ENCODE measurements around the gene CNTNAP5.

CNTNAP5 gene

GRCh38 chr2:124810132-124810531, 785.0 kb downstream of the CNTNAP5 start:
- no peak for DNase-seq (ENCODE audit: low read depth in 2 of 2)

GRCh38 chr2:124814968-124815745, 790.1 kb downstream of the CNTNAP5 start:
- DNase-seq (ENCODE audit: low read depth in 2 of 2): no peak

- no peak for DNase-seq (ENCODE audit: low read depth in 2 of 2)
Observed at GRCh38 chr2:124816007-124816406, 790.9 kb downstream of the CNTNAP5 start.

- no peak for DNase-seq (ENCODE audit: low read depth in 2 of 2)
Observed at GRCh38 chr2:124822516-124822915, 797.4 kb downstream of the CNTNAP5 start.

DNA sequence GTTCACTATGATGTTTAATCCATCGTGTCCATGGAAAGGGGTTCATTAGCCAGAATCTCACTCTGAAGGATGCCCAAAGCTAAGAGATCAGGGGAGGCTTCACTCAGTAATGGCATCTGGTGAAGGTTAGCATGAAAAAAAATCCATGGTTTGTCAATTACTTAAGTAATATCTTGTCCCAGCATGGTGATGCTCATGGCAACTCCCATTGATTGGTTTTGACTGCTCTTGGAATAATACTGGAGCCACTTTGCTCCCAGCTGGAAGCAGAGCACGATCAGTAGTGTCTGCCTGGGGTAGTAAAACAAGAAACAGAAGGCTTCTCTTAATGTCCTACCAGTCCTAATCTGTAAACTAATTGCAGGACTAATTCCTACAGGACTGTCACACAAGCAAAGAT, 799.4 kb downstream of the CNTNAP5 start:
- DNase-seq (ENCODE audit: low read depth in 2 of 2): no peak

- DNase-seq (ENCODE audit: low read depth in 2 of 2): no peak
Observed at GRCh38 chr2:124832521-124832920, 807.4 kb downstream of the CNTNAP5 start.

DNA sequence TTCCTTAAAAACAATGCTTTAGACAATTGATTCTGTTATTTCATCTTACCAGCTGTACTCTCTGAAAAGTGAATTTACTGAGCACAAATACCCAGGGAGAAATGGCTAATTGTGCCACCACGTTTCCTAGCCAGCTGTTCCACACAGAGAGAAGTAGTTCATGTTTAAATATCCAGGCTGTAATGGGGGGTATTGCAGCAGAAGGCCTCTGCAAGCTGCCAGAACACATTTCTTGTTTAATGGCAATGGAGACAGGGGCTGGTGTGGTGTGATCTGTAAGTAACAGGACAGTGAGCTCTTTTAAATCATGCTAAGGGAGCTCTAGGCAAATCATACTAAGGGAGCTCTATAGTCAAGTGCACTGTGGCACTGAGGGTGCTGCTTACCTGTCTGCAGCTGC, 809.2 kb downstream of the CNTNAP5 start:
- DNase-seq (ENCODE audit: low read depth in 2 of 2): no peak

DNA sequence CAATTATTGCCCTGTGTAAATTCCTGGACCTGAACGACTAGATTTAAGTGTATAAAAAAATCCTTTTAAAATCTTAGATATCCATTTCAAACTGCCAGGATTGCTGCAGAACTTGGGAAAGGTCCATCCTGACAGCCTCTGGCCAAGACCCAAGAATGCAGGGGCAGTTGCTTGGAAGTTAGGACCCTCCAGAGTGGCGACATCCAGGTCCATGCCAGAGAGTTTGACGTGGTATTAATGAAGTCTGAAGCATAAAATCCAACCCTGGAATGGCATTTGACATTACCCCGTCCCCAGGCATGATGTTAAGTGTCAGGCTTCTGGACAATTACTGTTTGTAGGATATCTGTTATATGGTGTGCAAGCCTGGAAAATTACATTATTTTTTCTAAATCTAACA, 810.2 kb downstream of the CNTNAP5 start:
- DNase-seq (ENCODE audit: low read depth in 2 of 2): no peak

GRCh38 chr2:124836416-124836815, 811.3 kb downstream of the CNTNAP5 start:
- DNase-seq (ENCODE audit: low read depth in 2 of 2): no peak

DNA sequence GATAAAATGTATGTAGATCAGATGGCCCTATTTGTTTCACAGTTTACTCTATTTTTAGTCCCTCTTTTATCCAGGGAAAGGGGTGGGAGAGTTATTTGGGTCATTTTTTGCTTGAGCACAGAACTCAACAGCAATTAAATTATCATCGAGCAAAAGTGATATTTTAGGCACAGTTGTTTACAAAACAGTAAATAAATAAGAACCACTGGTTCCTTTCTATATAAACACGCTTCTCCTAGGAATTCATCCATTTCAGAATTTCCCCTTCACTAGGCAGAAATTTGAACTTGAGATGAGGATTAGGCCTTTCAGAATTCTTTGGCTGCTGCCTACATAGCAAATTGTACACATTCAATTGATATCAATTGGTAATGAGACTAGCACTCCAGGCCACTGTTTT, 812.4 kb downstream of the CNTNAP5 start:
- DNase-seq (ENCODE audit: low read depth in 2 of 2): no peak

GRCh38 chr2:124838406-124838805, 813.3 kb downstream of the CNTNAP5 start:
- DNase-seq (ENCODE audit: low read depth in 2 of 2): no peak

DNA sequence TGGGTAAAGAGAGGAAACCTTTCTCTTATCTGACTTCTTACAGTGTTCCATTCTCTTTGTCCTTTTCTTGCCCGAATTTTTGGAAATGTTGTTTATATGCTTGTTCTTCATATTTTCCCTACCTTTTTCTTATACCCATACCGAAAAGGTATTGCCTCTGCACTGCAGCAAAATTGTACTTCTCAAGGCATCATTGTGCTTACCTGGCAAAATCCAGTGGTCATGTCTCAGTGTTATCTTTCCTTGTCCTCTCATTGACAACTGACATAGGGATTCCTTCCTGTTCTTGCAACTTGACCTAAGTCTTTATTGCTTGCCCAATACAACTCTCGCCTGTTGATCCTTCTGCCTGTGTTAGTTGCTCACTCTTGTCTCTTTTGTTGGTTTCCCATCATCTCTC, 842.2 kb downstream of the CNTNAP5 start:
- DNase-seq (ENCODE audit: low read depth in 2 of 2): no peak

DNA sequence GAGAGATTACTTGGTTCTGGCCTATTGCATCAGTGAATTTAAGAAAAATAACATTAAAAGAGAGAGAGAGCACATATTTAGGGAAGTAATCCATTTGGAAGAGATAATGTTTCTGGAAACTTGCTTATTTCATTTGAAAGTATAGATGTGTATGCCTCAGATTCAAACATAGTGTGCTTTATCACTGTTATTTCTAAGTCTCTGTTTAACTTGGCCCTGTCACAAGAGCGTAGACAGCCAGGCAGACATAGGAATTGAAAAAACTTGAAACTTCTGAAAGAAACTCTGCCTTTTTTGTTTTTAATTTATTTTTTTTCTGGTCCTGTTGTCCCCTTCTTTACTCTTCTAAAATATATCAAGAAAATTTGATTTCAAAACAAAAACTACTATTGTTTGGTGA, 849.1 kb downstream of the CNTNAP5 start:
- DNase-seq (ENCODE audit: low read depth in 2 of 2): no peak

GRCh38 chr2:124874676-124875075, 849.6 kb downstream of the CNTNAP5 start:
- no peak for DNase-seq (ENCODE audit: low read depth in 2 of 2)

DNA sequence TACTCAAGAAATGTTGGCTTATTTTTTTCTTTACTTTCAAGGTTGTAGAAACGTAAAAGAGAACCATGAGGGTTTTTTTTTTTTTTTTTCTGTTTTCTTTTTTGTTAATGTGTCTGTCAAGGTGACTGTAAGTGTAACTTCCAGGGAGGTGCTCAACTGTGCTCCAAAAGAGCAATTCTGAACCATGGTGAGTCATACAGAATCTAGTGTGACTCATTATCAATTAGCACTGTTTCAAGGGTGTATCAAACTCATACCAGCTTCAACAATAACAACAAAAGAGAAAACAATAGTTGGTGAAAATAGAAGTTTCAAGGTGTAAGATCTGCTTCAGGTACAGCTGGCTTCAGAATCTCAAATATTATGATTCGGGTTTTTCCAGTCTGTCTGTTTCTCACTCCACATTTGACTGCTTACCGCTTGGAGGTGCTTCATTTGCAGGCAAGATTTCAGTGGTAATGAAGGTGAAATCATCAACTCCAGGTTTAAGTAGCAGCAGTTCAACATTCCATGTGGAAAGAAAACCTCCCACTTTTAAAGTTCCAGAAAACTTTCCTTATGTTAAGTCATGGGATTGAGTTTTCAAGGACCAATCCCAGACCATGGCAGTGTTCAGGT, 850.6 kb downstream of the CNTNAP5 start:
- no peak for DNase-seq (ENCODE audit: low read depth in 2 of 2)

DNA sequence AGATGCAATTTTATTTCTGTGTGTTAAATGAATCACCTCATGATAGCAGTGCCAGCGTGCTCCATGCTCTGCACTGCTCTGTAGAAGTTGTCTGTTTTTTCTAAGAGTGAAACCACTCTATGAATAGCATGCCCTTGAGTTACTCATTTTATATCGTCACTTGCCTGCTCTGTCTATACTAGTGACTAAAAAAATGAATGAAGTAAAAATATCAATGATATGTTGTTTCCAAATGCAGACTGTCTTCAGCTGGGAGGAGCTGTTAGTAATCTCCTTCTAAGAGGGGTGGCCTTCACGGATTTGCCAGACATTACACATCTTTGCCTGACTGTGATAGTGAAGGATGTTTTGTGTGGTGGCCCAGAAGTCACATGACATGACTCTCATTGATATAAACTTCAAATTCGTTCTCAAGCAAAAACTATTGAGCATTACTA, 852.1 kb downstream of the CNTNAP5 start:
- no peak for DNase-seq (ENCODE audit: low read depth in 2 of 2)

DNA sequence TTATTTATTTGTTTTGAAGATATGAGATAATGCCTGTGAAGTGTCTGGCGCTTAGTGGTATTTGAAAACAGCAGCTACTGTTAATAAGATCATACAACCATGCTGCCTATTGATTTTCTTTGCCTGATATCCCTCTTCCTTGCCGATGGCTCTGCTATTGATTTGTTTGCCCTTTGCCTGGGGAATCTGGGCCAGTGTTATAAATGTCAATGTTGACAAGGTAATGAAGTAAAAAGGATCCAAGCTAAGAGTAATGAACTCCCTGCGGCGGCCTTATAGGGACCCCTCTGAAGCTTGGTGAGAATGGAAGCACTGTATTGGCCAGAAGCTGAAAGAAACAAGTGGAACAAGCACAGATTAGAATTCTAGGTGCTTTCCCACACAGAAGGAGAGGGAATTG, 854.6 kb downstream of the CNTNAP5 start:
- no peak for DNase-seq (ENCODE audit: low read depth in 2 of 2)

- no peak for DNase-seq (ENCODE audit: low read depth in 2 of 2)
Observed at GRCh38 chr2:124880995-124881394, 855.9 kb downstream of the CNTNAP5 start.

- DNase-seq (ENCODE audit: low read depth in 2 of 2): no peak
Observed at GRCh38 chr2:124882423-124882822, 857.3 kb downstream of the CNTNAP5 start.

DNA sequence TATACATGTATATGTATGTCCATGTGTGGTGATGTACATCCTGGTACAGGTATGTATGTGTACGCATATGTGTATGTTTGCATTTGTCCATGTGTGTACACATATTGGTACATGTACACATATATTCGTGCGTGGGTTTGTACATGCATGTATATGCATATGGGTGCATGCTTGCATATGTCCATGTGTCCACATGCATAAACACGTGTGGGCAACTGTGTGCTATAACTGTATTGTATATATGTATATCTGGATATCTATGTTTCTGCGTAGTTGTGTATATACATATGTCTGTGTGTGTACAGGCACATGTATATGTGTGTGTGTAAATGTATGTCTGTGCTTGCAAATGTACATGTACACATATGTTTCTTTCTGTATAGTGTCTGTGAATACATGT, 858.5 kb downstream of the CNTNAP5 start:
- no peak for DNase-seq (ENCODE audit: low read depth in 2 of 2)

DNA sequence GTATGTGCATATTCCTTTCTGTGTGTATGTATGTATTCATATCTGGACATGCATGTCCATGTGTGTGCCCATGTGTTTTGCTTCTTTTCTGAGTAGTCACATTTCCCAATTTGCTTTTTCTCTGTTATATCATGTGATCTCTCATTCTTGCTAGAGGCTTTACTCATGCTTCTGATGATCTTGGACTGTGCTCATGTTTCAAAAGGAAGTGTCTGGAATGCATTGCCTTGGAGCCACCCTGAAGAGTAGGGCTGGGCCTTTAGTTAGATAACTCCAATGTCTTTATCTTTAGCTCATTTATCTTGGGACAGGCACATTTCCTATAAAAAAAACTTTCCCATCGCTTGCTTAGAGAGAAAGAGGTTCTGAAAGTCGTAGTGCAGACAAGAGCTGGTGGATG, 859.2 kb downstream of the CNTNAP5 start:
- no peak for DNase-seq (ENCODE audit: low read depth in 2 of 2)

- no peak for DNase-seq (ENCODE audit: low read depth in 2 of 2)
Observed at GRCh38 chr2:124886216-124886615, 861.1 kb downstream of the CNTNAP5 start.

GRCh38 chr2:124887466-124887865, 862.4 kb downstream of the CNTNAP5 start:
- DNase-seq (ENCODE audit: low read depth in 2 of 2): no peak

DNA sequence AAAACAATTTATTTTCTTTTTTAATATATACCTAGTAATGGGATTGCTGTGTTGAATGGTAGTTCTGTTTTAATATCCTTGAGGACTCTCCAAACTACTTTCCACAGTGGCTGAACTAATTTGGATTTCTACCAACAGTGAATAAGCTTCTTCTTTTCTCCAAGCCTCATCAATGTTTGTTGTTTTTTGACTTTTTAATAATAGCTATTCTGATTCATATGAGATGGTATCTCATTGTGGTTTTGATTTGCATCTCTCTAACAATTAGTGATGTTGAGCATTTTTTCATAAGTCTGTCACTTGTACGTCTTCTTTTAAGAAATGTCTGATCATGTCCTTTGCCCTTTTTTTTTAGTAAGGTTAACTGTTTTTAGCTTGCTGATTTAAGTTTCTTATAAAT, 863.3 kb downstream of the CNTNAP5 start:
- no peak for DNase-seq (ENCODE audit: low read depth in 2 of 2)
